ENCODE data around the gene SLC6A9. TPM values are rescaled to one million over a fixed set of nuclear protein-coding genes. Genes with fewer than 3 reads are reported as not detected.

The SLC6A9 gene
- total and polyA plus RNA-seq, 4 donors: 21.9 to 143 (median 74.6) TPM

- WGBS (ENCODE audit: insufficient coverage): under 1% methylated on average over 10 of the region's 10 CpGs
Observed at GRCh38 chr1:43991200-43991475, 40.1 kb downstream of the SLC6A9 start.

GRCh38 chr1:43990271-43991199 lies 40.7 kb downstream of the SLC6A9 start:
- Histone ChIP-seq H3K36me3 (ENCODE audit: control insufficient read depth, insufficient read depth, low read length) (peaks cover 28% of the 10 kb centered on the region), H3K27ac (ENCODE audit: low read depth, low read length) (no peak overlapping the region), H3K4me1 (ENCODE audit: control insufficient read depth, insufficient read depth, low read length) (peaks cover 40% of the 10 kb centered on the region), H3K9me3 (ENCODE audit: control insufficient read depth, insufficient read depth, low read length) (no peaks in the 10 kb centered on the region), H3K4me3 (ENCODE audit: low read depth, low read length) (peak overlapping the region; percentile 61), H3K27me3 (ENCODE audit: control insufficient read depth, insufficient read depth, low read length) (no peaks in the 10 kb centered on the region)
- WGBS (ENCODE audit: insufficient coverage): 75% methylated on average over 16 of the region's 19 CpGs
- DNase-seq (ENCODE audit: low read depth in 4 of 6, low spot score in 6 of 6): no peak

More at GRCh38 chr1:43991200-43991475, 40.1 kb downstream of the SLC6A9 start:
- Histone ChIP-seq H3K36me3 (ENCODE audit: control insufficient read depth, insufficient read depth, low read length) (peaks cover 28% of the 10 kb centered on the region), H3K27me3 (ENCODE audit: control insufficient read depth, insufficient read depth, low read length) (no peaks in the 10 kb centered on the region), H3K4me1 (ENCODE audit: control insufficient read depth, insufficient read depth, low read length) (peaks cover 45% of the 10 kb centered on the region), H3K4me3 (ENCODE audit: low read depth, low read length) (peak overlapping the region; percentile 61), H3K9me3 (ENCODE audit: control insufficient read depth, insufficient read depth, low read length) (no peaks in the 10 kb centered on the region), H3K27ac (ENCODE audit: low read depth, low read length) (peak overlapping the region; percentile 50)
- DNase-seq (ENCODE audit: low read depth in 4 of 6, low spot score in 6 of 6): no peak

- no peak overlapping the region for H3K27ac ChIP-seq (ENCODE audit: low read depth, low read length)
- H3K4me1 ChIP-seq (ENCODE audit: control insufficient read depth, insufficient read depth, low read length): peaks cover 28% of the 10 kb centered on the region
- 84% methylated on average over 6 of the region's 6 CpGs for WGBS (ENCODE audit: insufficient coverage)
- no peaks in the 10 kb centered on the region for H3K27me3 ChIP-seq (ENCODE audit: control insufficient read depth, insufficient read depth, low read length)
- DNase-seq (ENCODE audit: low read depth in 4 of 6, low spot score in 6 of 6): no peak
- H3K4me3 ChIP-seq (ENCODE audit: low read depth, low read length): no peak overlapping the region
- H3K9me3 ChIP-seq (ENCODE audit: control insufficient read depth, insufficient read depth, low read length): no peaks in the 10 kb centered on the region
- H3K36me3 ChIP-seq (ENCODE audit: control insufficient read depth, insufficient read depth, low read length): peaks cover 50% of the 10 kb centered on the region
Observed at GRCh38 chr1:43987159-43987902, 43.9 kb downstream of the SLC6A9 start.

- peaks cover 57% of the 10 kb centered on the region for H3K36me3 ChIP-seq (ENCODE audit: control insufficient read depth, insufficient read depth, low read length)
- peaks cover 28% of the 10 kb centered on the region for H3K4me1 ChIP-seq (ENCODE audit: control insufficient read depth, insufficient read depth, low read length)
- H3K4me3 ChIP-seq (ENCODE audit: low read depth, low read length): no peak overlapping the region
- no peaks in the 10 kb centered on the region for H3K9me3 ChIP-seq (ENCODE audit: control insufficient read depth, insufficient read depth, low read length)
- no peak for DNase-seq (ENCODE audit: low read depth in 4 of 6, low spot score in 6 of 6)
- 82% methylated on average over 6 of the region's 6 CpGs for WGBS (ENCODE audit: insufficient coverage)
- H3K27me3 ChIP-seq (ENCODE audit: control insufficient read depth, insufficient read depth, low read length): no peaks in the 10 kb centered on the region
- no peak overlapping the region for H3K27ac ChIP-seq (ENCODE audit: low read depth, low read length)
Observed at GRCh38 chr1:43986712-43987111, 44.5 kb downstream of the SLC6A9 start.

- Histone ChIP-seq H3K36me3 (ENCODE audit: control insufficient read depth, insufficient read depth, low read length) (peaks cover 63% of the 10 kb centered on the region), H3K9me3 (ENCODE audit: control insufficient read depth, insufficient read depth, low read length) (no peaks in the 10 kb centered on the region), H3K4me1 (ENCODE audit: control insufficient read depth, insufficient read depth, low read length) (peaks cover 28% of the 10 kb centered on the region), H3K27ac (ENCODE audit: low read depth, low read length) (no peak overlapping the region), H3K4me3 (ENCODE audit: low read depth, low read length) (no peak overlapping the region), H3K27me3 (ENCODE audit: control insufficient read depth, insufficient read depth, low read length) (no peaks in the 10 kb centered on the region)
- 90% methylated on average over 3 of the region's 4 CpGs for WGBS (ENCODE audit: insufficient coverage)
- no peak for DNase-seq (ENCODE audit: low read depth in 4 of 6, low spot score in 6 of 6)
Observed at GRCh38 chr1:43985984-43986595, 45.2 kb downstream of the SLC6A9 start.

- Histone ChIP-seq H3K27ac (ENCODE audit: low read depth, low read length) (no peak overlapping the region), H3K27me3 (ENCODE audit: control insufficient read depth, insufficient read depth, low read length) (no peaks in the 10 kb centered on the region), H3K36me3 (ENCODE audit: control insufficient read depth, insufficient read depth, low read length) (peaks cover 59% of the 10 kb centered on the region), H3K9me3 (ENCODE audit: control insufficient read depth, insufficient read depth, low read length) (no peaks in the 10 kb centered on the region), H3K4me3 (ENCODE audit: low read depth, low read length) (no peak overlapping the region), H3K4me1 (ENCODE audit: control insufficient read depth, insufficient read depth, low read length) (peaks cover 29% of the 10 kb centered on the region)
- no peak for DNase-seq (ENCODE audit: low read depth in 4 of 6, low spot score in 6 of 6)
- whole genome bisulfite sequencing (ENCODE audit: insufficient coverage): 96% methylated on average over 15 of the region's 16 CpGs
Observed at GRCh38 chr1:43984855-43985254, 46.4 kb downstream of the SLC6A9 start.

- Histone ChIP-seq H3K4me1 (ENCODE audit: control insufficient read depth, insufficient read depth, low read length) (peaks cover 39% of the 10 kb centered on the region), H3K36me3 (ENCODE audit: control insufficient read depth, insufficient read depth, low read length) (peaks cover 59% of the 10 kb centered on the region), H3K4me3 (ENCODE audit: low read depth, low read length) (no peak overlapping the region), H3K27me3 (ENCODE audit: control insufficient read depth, insufficient read depth, low read length) (no peaks in the 10 kb centered on the region), H3K9me3 (ENCODE audit: control insufficient read depth, insufficient read depth, low read length) (no peaks in the 10 kb centered on the region), H3K27ac (ENCODE audit: low read depth, low read length) (no peak overlapping the region)
- no peak for DNase-seq (ENCODE audit: low read depth in 4 of 6, low spot score in 6 of 6)
- 76% methylated on average over 10 of the region's 12 CpGs for WGBS (ENCODE audit: insufficient coverage)
Observed at GRCh38 chr1:43983253-43983899, 47.9 kb downstream of the SLC6A9 start.

GRCh38 chr1:43982808-43983207 lies 48.5 kb downstream of the SLC6A9 start:
- H3K36me3 ChIP-seq (ENCODE audit: control insufficient read depth, insufficient read depth, low read length): peaks cover 65% of the 10 kb centered on the region
- no peaks in the 10 kb centered on the region for H3K27me3 ChIP-seq (ENCODE audit: control insufficient read depth, insufficient read depth, low read length)
- H3K4me1 ChIP-seq (ENCODE audit: control insufficient read depth, insufficient read depth, low read length): peaks cover 44% of the 10 kb centered on the region
- DNase-seq (ENCODE audit: low read depth in 4 of 6, low spot score in 6 of 6): no peak
- no peak overlapping the region for H3K27ac ChIP-seq (ENCODE audit: low read depth, low read length)
- WGBS (ENCODE audit: insufficient coverage): 87% methylated on average over 15 of the region's 15 CpGs
- no peaks in the 10 kb centered on the region for H3K9me3 ChIP-seq (ENCODE audit: control insufficient read depth, insufficient read depth, low read length)
- no peak overlapping the region for H3K4me3 ChIP-seq (ENCODE audit: low read depth, low read length)

- Histone ChIP-seq H3K4me3 (ENCODE audit: low read depth, low read length) (no peak overlapping the region), H3K36me3 (ENCODE audit: control insufficient read depth, insufficient read depth, low read length) (peaks cover 69% of the 10 kb centered on the region), H3K27ac (ENCODE audit: low read depth, low read length) (no peak overlapping the region), H3K27me3 (ENCODE audit: control insufficient read depth, insufficient read depth, low read length) (no peaks in the 10 kb centered on the region), H3K4me1 (ENCODE audit: control insufficient read depth, insufficient read depth, low read length) (peaks cover 47% of the 10 kb centered on the region), H3K9me3 (ENCODE audit: control insufficient read depth, insufficient read depth, low read length) (no peaks in the 10 kb centered on the region)
- DNase-seq (ENCODE audit: low read depth in 4 of 6, low spot score in 6 of 6): no peak
- 97% methylated on average over 8 of the region's 8 CpGs for WGBS (ENCODE audit: insufficient coverage)
Observed at GRCh38 chr1:43982241-43982640, 49.0 kb downstream of the SLC6A9 start.

All from spinal cord (tissue), 10 donors.